Measurements from ENCODE around the gene ZCCHC14. TPM values are rescaled to one million over a fixed set of nuclear protein-coding genes. Genes with fewer than 3 reads are reported as not detected.
"Not testable (repeated sequence)": the region's sequence is repeated elsewhere in the genome, so short reads cannot be mapped to it uniquely, and the experiment has no call there.

ZCCHC14 gene
- polyA plus RNA-seq, 12 donors: 16.6 to 26.0 (median 18.0) TPM; not detected in 1

DNA sequence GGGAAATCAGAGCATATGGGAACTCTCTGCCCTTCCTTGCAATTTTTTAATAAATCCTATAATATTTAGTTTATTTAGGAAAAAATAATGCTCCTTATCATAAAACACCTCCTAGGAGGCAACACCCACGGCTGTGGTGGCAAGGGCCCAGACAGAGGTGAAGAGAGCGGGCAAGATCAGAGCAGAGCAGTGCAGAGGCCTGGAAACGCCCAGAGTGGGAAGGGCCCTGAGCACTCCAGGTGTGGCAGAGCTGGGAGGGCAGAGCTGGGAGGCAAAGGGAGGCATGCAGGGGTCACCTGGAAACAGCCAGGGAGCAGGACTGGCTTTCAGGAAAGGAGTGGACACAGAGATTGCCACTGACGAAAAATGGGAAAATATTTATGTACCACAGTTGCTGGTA lies 126.5 kb downstream of the ZCCHC14 start:
- DNase-seq: no peak

DNA sequence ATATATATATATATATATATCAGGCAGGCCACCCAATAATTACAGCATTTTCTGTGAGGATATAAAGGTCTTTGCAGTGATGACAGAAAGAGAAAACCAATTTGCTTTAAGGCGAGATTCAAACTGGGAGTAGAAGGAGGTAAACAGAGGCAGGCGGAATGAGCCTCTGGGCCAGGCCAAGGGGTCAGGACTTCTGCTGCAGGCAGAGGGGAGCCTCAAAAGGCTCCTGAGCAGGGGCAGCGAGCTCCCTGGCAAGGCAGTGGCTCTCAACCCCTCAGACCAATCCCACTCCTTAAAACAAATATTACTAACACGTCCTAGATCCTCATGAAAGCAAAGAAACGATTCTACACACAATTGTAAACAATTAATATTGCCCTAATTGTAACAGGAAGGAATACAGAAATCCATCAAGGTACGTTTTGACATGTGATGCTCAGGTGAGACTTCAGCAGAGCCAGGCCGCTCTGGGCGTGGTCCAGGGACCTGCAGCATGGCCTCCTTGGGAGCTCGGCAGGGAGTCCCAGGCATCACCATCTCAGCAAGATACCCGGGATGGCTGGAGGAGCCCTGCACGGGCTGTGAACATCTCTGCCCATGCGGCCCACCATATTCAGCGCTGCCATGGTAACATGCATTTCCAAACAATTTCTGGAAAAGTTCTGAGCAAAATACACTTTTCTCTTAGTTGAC lies 127.7 kb downstream of the ZCCHC14 start:
- no peak for DNase-seq

DNA sequence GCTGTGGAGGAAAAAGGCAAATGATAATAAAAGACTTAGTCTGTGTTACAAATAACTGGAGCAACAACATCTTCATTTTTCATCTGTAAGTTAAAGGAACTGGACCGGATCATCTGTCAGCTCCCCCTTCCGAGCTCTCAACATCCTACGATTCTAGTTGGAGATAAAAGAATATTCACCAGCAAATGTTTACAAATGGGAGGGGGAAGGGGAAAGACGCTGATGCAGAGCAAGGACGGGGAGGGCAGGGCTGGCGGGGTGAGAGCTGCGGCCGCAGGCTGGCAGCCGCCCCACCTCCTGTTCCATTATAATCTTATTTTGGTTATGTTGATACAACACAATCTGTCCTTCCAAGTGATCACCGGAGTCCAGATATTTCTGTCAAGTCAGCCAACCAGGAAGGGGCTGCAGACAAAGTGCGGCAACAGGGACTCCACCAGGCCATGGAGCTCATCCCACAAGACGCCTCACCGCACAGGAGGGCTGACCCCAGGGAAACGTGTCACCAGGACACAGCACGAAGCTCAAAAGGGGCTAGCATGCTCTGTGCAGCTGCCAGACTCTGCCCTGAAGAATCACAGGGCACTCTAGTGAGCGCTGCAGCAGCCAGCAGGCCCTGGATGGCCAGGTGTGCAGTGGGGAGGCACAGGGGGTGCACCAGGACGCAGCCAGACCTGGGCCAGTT lies 128.9 kb downstream of the ZCCHC14 start:
- no peak for DNase-seq

DNA sequence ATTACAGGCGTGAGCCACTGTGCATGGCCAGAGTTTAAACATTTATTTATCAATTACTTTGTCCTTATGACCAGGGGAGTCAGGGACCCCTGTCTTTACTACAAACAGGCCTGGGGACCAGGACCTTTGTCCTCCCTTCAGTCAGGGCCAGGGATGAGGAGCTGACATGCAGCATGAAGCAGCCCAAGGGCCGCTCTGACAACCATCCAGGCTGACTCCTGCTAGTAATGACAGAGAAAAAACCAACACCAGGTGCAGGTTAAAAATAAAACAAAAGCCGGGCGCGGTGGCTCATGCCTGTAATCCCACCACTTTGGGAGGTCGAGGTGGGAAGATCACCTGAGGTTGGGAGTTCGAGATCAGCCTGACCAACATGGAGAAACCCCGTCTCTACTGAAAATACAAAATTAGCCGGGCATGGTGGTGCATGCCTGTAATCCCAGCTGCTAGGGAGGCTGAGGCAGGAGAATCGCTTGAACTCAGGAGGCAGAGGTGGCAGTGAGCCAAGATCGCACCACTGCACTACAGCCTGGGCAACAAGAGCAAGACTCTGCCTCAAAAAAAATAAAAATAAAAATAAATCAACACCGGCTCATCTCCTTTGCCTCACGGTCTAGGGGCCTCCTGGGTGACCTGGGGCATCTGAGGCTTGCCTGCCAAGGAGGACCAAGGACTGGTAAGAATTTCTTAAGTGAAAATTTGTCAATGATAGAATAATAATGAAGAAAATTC lies 129.8 kb downstream of the ZCCHC14 start:
- not testable (repeated sequence) for DNase-seq

DNA sequence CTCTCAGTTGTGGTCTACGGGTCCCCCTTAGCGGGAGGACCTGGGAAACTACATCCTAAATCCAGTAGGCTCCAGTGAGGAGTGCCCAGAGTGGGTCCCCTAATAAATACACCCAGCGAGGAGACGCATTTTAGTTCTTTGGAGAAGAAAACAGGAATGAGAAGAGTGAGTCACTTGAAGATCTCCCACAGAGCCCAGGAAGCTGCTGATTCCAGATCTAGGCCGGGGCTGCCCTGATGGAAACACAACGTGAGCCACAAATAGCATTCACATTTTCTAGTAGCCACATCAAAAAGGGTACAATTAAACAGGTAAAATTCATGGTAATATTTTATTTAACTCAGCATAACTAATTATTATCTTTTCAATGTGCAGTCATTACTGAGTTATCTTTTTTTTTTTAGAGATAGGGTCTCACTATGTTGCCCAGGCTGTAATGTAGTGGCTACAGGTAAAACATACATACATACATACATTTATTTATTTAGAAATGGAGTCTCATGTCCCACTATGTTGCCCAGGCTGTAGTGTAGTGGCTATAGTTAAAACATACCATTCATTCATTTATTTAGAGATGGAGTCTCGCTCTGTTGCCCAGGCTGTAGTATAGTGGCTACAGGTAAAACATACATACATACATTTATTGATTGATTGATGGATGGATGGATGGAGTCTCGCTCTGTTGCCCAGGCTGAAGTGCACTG lies 130.8 kb downstream of the ZCCHC14 start:
- DNase-seq: no peak

DNA sequence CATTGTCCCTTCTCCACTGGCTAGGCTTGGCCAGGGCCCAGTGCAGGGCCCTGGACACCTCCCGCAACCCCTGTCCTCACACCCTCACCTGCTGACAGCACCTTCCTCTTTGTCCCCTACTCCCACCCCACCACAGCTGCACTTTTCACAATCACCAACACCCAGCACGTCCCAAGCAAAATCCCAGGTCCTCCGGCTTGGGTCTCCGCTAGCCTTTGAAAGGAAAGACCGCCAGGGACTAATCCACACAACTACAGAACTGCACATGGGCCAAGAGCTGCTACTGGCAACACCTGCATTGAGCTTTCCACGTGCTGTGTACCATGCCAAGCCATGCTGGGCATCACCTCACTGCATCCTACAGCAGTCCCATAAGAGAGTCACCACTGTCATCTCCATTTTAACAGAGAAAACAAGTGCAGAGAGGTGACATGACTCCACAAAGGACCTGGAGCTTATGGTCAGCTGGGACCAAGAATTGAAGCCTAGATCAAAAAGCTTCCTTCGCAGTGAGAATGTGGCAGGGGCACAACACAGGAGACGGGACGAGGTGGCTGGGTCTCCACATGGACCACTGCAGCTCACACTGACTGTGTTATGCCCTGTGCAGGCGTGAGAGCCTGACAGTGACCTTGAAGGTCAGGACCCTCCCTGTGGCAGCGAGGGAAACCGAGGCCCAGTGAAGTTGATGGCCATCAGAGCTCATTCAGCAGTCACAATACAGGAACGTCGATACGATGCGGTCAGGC lies 131.8 kb downstream of the ZCCHC14 start:
- no peak for DNase-seq

DNA sequence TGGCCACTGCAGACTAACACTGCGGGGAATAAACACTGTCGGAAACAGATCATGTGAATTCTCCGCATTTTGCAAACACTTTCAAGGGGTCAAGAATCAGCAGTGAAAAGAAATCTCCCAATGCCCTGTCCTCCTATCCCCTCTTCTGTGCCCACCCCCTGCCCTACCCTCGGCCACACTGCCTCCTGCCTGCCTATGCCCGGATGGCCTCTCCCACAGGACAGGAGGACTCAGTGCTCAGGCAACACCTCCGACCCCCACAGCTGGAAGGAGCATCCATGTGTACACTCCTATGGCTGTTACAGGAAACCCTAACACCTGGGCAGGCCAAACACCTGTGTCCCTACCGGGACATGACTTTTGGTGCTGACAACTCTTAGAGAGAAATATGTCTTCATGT lies 133.7 kb downstream of the ZCCHC14 start:
- DNase-seq: no peak

DNA sequence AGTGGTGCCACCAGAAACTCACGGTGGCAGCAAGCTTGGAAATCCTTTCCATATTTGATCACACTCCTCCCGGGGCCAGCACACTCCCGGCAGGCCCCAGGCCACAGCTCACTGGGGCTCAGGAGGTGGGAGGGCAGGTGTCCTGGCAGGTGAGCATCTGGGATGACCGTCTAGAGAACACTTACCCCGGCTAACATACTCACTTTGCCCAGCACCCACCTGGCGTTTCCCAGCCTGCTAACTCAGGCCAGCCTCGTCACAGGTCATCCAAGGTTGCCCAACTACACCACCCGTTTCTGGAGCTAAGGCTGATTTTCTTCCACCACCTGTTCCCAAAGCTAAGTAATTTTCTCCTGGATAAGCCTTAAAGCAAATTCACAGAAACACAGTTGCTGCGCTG lies 134.1 kb downstream of the ZCCHC14 start:
- DNase-seq: no peak

DNA sequence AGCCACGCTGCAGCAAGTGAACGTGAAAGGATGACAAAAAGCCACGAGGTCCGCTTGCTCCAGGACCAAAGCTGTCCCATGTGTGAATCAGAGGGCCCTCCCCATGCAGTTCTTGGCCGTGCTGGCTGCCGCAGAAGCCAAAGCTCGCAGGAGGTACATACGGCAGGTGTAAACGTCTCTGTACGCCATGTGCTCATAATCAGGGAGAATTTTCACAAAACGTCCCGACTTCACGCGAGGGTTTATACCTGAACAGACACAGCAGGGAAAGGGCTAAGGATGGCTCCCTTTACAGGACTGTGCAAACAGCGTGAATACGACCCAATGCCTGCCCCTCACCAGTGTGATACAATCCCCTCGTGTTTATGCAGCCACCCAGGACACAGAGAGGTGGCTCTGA lies 134.6 kb downstream of the ZCCHC14 start:
- no peak for DNase-seq

DNA sequence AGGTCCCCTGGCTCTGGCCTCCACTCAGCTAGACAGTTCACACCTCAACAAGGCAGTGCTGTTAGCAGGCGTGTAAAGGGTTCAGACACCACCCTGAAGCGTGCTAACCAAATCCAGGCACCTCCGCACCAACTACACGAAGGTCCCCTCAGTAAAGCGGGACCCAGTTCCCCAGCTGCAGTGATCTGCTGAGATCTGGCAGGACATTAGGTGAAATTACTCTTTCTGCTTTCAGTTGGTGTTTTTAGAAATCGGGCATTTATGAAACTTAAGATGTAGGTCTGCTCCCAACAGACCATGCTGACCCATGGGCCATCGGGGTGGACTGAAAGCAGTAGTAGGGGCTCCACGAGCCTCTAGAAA lies 136.4 kb downstream of the ZCCHC14 start:
- DNase-seq: no peak

Other genes with a start within 250 kb of the ZCCHC14 start
- gene C16orf95, start 175.6 kb downstream of the ZCCHC14 start, polyA plus RNA-seq (ENCODE audit: insufficient read length in 12 of 12): 1 to 10 TPM in 10 of 12 donors, not detected in 2; 1.4 to 2.9 (median 2.2) TPM
- 10 to 100 TPM in 11 of 12 donors, not detected in 1; 21.0 to 28.1 (median 24.9) TPM for gene FBXO31, start 109.2 kb downstream of the ZCCHC14 start, polyA plus RNA-seq (ENCODE audit: insufficient read length in 12 of 12)
- 10 to 100 TPM in 11 of 12 donors, not detected in 1; 34.4 to 58.1 (median 53.9) TPM for gene MAP1LC3B, start 100.7 kb downstream of the ZCCHC14 start, polyA plus RNA-seq (ENCODE audit: insufficient read length in 12 of 12)
- gene JPH3, start 109.5 kb upstream of the ZCCHC14 start, polyA plus RNA-seq (ENCODE audit: insufficient read length in 12 of 12): 1 to 10 TPM in 2 of 12 donors, under 1 TPM in 8, not detected in 2; 0.26 to 3.1 (median 0.44) TPM